Measurements from ENCODE around the gene FOXN3.

DNA sequence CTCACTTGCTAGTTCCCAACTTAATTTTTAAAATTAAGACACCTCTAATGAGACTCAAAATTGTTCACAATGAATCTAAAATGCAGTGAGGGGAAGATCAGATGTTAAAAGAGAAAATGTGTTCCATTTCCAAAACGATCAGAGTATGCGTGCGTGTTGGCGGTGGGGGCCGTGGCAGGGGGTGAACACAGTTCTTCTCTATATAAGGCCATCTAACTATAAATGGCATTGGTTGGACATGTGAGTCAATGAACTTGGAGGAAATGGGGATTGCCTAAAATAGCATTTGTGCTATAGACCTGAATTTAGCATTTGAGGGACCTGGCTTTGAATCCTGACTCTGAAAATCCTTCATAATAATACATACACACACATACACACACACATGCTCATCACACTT, 149.4 kb downstream of the FOXN3 start:
- TF ChIP-seq, protein P1, sequence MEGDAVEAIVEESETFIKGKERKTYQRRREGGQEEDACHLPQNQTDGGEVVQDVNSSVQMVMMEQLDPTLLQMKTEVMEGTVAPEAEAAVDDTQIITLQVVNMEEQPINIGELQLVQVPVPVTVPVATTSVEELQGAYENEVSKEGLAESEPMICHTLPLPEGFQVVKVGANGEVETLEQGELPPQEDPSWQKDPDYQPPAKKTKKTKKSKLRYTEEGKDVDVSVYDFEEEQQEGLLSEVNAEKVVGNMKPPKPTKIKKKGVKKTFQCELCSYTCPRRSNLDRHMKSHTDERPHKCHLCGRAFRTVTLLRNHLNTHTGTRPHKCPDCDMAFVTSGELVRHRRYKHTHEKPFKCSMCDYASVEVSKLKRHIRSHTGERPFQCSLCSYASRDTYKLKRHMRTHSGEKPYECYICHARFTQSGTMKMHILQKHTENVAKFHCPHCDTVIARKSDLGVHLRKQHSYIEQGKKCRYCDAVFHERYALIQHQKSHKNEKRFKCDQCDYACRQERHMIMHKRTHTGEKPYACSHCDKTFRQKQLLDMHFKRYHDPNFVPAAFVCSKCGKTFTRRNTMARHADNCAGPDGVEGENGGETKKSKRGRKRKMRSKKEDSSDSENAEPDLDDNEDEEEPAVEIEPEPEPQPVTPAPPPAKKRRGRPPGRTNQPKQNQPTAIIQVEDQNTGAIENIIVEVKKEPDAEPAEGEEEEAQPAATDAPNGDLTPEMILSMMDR (IDR thresholded peaks at IDR 0.05 in 4 of 5, conservative IDR thresholded peaks at IDR 0.05 in 1 of 5), result no peak
- no peak for TF ChIP-seq POLR2A (IDR thresholded peaks at IDR 0.05)

Measured in gastrocnemius medialis (tissue), 4 donors.